ENCODE measurements around the gene POP4.

GRCh38 chr19:29651622-29652394, 45.7 kb downstream of the POP4 start:
- TF ChIP-seq EP300 (IDR thresholded peaks at IDR 0.05) (no peak), POLR2A (IDR thresholded peaks at IDR 0.05; ENCODE audit: low read depth) (no peak), POLR2AphosphoS5 (IDR thresholded peaks at IDR 0.05) (no peak)
- TF ChIP-seq, protein P1, sequence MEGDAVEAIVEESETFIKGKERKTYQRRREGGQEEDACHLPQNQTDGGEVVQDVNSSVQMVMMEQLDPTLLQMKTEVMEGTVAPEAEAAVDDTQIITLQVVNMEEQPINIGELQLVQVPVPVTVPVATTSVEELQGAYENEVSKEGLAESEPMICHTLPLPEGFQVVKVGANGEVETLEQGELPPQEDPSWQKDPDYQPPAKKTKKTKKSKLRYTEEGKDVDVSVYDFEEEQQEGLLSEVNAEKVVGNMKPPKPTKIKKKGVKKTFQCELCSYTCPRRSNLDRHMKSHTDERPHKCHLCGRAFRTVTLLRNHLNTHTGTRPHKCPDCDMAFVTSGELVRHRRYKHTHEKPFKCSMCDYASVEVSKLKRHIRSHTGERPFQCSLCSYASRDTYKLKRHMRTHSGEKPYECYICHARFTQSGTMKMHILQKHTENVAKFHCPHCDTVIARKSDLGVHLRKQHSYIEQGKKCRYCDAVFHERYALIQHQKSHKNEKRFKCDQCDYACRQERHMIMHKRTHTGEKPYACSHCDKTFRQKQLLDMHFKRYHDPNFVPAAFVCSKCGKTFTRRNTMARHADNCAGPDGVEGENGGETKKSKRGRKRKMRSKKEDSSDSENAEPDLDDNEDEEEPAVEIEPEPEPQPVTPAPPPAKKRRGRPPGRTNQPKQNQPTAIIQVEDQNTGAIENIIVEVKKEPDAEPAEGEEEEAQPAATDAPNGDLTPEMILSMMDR (IDR thresholded peaks at IDR 0.05), result no peak

Measured in esophagus muscularis mucosa (tissue), 4 donors.